ENCODE measurements around the gene TADA3. TPM values are rescaled to one million over a fixed set of nuclear protein-coding genes. Genes with fewer than 3 reads are reported as not detected.

The TADA3 gene
- 49.2 and 49.6 TPM in 2 replicates for total RNA-seq (2022)
- Bru-seq, nascent RNA: percentile 73 among the genes with signal in this experiment
- BruChase-seq, experiment 1, labeled RNA remaining after a 2-hour chase: percentile 67 among the genes with signal in this experiment
- percentile 83 among the genes with signal in this experiment for BruChase-seq, experiment 2, labeled RNA remaining after a 6-hour chase
- long read RNA-seq, transcript TADA3-201 (9 exons, 2,355 nt): major isoform, 80 of 91 reads
- long read RNA-seq, partial matches to known transcripts: 4 of 91 reads
- long read RNA-seq, other reads (novel, unspliced or antisense): 4 of 91 reads

GRCh38 chr3:9792405-9793160 is at the start of gene TADA3, which contains the start of gene ARPC4:
TADA3 (minus strand) TSS chr3:9792473; CDS start chr3:9791466, 1,007 bp downstream.
ARPC4 (plus strand) TSS chr3:9793082; CDS start chr3:9793122, 40 bp downstream.
- H3K9me3 ChIP-seq: no peaks in the 10 kb centered on the region
- POLR2A ChIA-PET: interaction anchor here (0.5 to 1.4 kb wide), 19 partner anchors 10 to 456 kb away, joined by 3 to 14 read pairs (median 4); partner anchors contain the start of genes FANCD2, IL17RE, MTMR14 and OGG1
- H3K4me3 Mint-ChIP-seq (ENCODE audit: unreplicated experiment): peak within 1 kb of the TSS; percentile 92
- no TSS peak for BruUV-seq (replicated peaks)
- no peaks in the 10 kb centered on the region for H3K27me3 Mint-ChIP-seq (ENCODE audit: insufficient read depth, unreplicated experiment)
- H3K4me1 ChIP-seq: 0 out of 2 replicates have a peak, but pooled peaks cover 6% of the 10 kb centered on the region
- TF ChIP-seq CTCF (IDR thresholded peaks at IDR 0.05; ENCODE audit: insufficient read depth in 1 of 2, low read depth in 1 of 2, low read length in 1 of 2, severe bottlenecking in 1 of 2, unreplicated experiment in 1 of 2): no peak
- DNase-seq: peak; percentile 92 to 93
- peaks cover 10% of the 10 kb centered on the region for H3K4me1 Mint-ChIP-seq (ENCODE audit: low read depth, unreplicated experiment)
- H3K36me3 ChIP-seq (ENCODE audit: control insufficient read depth, insufficient read depth, low read length): peaks cover 3% of the 10 kb centered on the region
- peak within 1 kb of the TSS; percentile 80 for H3K4me3 ChIP-seq (ENCODE audit: low read depth, low read length)
- peak within 1 kb of the TSS; percentile 100 for H3K27ac Mint-ChIP-seq (ENCODE audit: unreplicated experiment)
- H3K36me3 Mint-ChIP-seq (ENCODE audit: insufficient read depth, unreplicated experiment): peaks cover 75% of the 10 kb centered on the region
- no peaks in the 10 kb centered on the region for H3K27me3 ChIP-seq (replicated peaks; ENCODE audit: control insufficient read depth, insufficient read depth, low read length)
- intact Hi-C loops (cut with micrococcal nuclease; ENCODE audit: unreplicated experiment): loop anchor here (1.0 kb wide), 1 partner anchor 42 kb away; no protein-coding TSS in a partner anchor
- H3K9me3 Mint-ChIP-seq (ENCODE audit: unreplicated experiment): no peaks in the 10 kb centered on the region
- CTCF ChIA-PET: interaction anchor here (0.5 to 1.5 kb wide), 7 partner anchors 10 to 190 kb away, joined by 3 to 6 read pairs (median 4); partner anchors contain the start of genes BRPF1 and OGG1

- ChIA-PET POLR2A (no interaction called here), CTCF (interaction anchor here (1.3 kb wide), 1 partner anchor 74 kb away, joined by 3 read pairs; no protein-coding TSS in a partner anchor)
- H3K4me1 Mint-ChIP-seq (ENCODE audit: low read depth, unreplicated experiment): peaks cover 8% of the 10 kb centered on the region
- peaks cover 33% of the 10 kb centered on the region for H3K36me3 Mint-ChIP-seq (ENCODE audit: insufficient read depth, unreplicated experiment)
- H3K9me3 ChIP-seq: no peaks in the 10 kb centered on the region
- no peaks in the 10 kb centered on the region for H3K27me3 Mint-ChIP-seq (ENCODE audit: insufficient read depth, unreplicated experiment)
- no peak overlapping the region for H3K4me3 Mint-ChIP-seq (ENCODE audit: unreplicated experiment)
- H3K27me3 ChIP-seq (replicated peaks; ENCODE audit: control insufficient read depth, insufficient read depth, low read length): no peaks in the 10 kb centered on the region
- no peak overlapping the region for H3K4me3 ChIP-seq (ENCODE audit: low read depth, low read length)
- no peak overlapping the region for H3K27ac Mint-ChIP-seq (ENCODE audit: unreplicated experiment)
- no peak for DNase-seq
- no TSS peak for BruUV-seq (replicated peaks)
- intact Hi-C loops (cut with micrococcal nuclease; ENCODE audit: unreplicated experiment): loop anchor here (5.0 kb wide), 3 partner anchors 56 to 91 kb away; partner anchors contain the start of genes CRELD1 and IL17RC
- H3K4me1 ChIP-seq: 0 out of 2 replicates have a peak, but pooled peaks cover 5% of the 10 kb centered on the region
- no peak for TF ChIP-seq CTCF (IDR thresholded peaks at IDR 0.05; ENCODE audit: insufficient read depth in 1 of 2, low read depth in 1 of 2, low read length in 1 of 2, severe bottlenecking in 1 of 2, unreplicated experiment in 1 of 2)
- peaks cover 1% of the 10 kb centered on the region; the same call in 1 of the 2 replicates for H3K36me3 ChIP-seq (ENCODE audit: control insufficient read depth, insufficient read depth, low read length)
- H3K9me3 Mint-ChIP-seq (ENCODE audit: unreplicated experiment): no peaks in the 10 kb centered on the region
Observed at GRCh38 chr3:9841015-9841414, 48.7 kb upstream of the TADA3 start.

- Histone ChIP-seq H3K27me3 (replicated peaks; ENCODE audit: control insufficient read depth, insufficient read depth, low read length) (no peaks in the 10 kb centered on the region), H3K9me3 (no peaks in the 10 kb centered on the region), H3K4me3 (ENCODE audit: low read depth, low read length) (no peak overlapping the region), H3K36me3 (ENCODE audit: control insufficient read depth, insufficient read depth, low read length) (peaks cover 1% of the 10 kb centered on the region; the same call in 1 of the 2 replicates), H3K4me1 (no peaks in the 10 kb centered on the region)
- intact Hi-C loops (cut with micrococcal nuclease; ENCODE audit: unreplicated experiment): no loop called here
- TF ChIP-seq CTCF (IDR thresholded peaks at IDR 0.05; ENCODE audit: insufficient read depth in 1 of 2, low read depth in 1 of 2, low read length in 1 of 2, severe bottlenecking in 1 of 2, unreplicated experiment in 1 of 2): no peak
- no peak for DNase-seq
- H3K27me3 Mint-ChIP-seq (ENCODE audit: insufficient read depth, unreplicated experiment): no peaks in the 10 kb centered on the region
- BruUV-seq (replicated peaks): no TSS peak
- peaks cover 42% of the 10 kb centered on the region for H3K36me3 Mint-ChIP-seq (ENCODE audit: insufficient read depth, unreplicated experiment)
- H3K4me1 Mint-ChIP-seq (ENCODE audit: low read depth, unreplicated experiment): peaks cover 8% of the 10 kb centered on the region
- H3K4me3 Mint-ChIP-seq (ENCODE audit: unreplicated experiment): no peak overlapping the region
- H3K27ac Mint-ChIP-seq (ENCODE audit: unreplicated experiment): no peak overlapping the region
- ChIA-PET CTCF (interaction anchor here (0.7 kb wide), 1 partner anchor 95 kb away, joined by 3 read pairs; the partner anchor contains the start of gene CRELD1), POLR2A (no interaction called here)
- no peaks in the 10 kb centered on the region for H3K9me3 Mint-ChIP-seq (ENCODE audit: unreplicated experiment)
Observed at GRCh38 chr3:9838856-9839255, 46.6 kb upstream of the TADA3 start.
